H9 (cell line): ENCODE results near the gene SPRY2. TPM values are rescaled to one million over a fixed set of nuclear protein-coding genes. Genes with fewer than 3 reads are reported as not detected.

ENCODE experiments used
- DNase-seq: peaks from one replicate; pipeline ENCODE4 v3.0.0-alpha.2; 2017
- H2AFZ ChIP-seq: one replicate; pipeline ENCODE4 v1.6.1; 2013; ENCODE audit warnings: mild to moderate bottlenecking, low read length, control low read depth, moderate library complexity
- H2AK5ac ChIP-seq: 2 replicates; pipeline ENCODE4 v1.6.1; 2013; ENCODE audit warnings: low read length, control low read depth, mixed read lengths; ENCODE audit not compliant: insufficient read length
- H2BK120ac ChIP-seq: one replicate; pipeline ENCODE4 v1.6.1; 2013; ENCODE audit warnings: low read depth, mild to moderate bottlenecking, low read length, control low read depth, inconsistent platforms; ENCODE audit not compliant: poor library complexity, severe bottlenecking
- H2BK12ac ChIP-seq: 2 replicates; pipeline ENCODE4 v1.6.1; 2013; ENCODE audit warnings: low read length, control low read depth, mixed read lengths, low read depth; ENCODE audit not compliant: insufficient read length
- H2BK15ac ChIP-seq: 2 replicates; pipeline ENCODE4 v1.6.1; 2013; ENCODE audit warnings: low read depth, low read length, control low read depth
- H2BK20ac ChIP-seq: one replicate; pipeline ENCODE4 v1.6.1; 2013; ENCODE audit warnings: low read depth, mild to moderate bottlenecking, low read length, control low read depth, inconsistent platforms; ENCODE audit not compliant: poor library complexity, severe bottlenecking
- H2BK5ac ChIP-seq: 2 replicates; pipeline ENCODE4 v1.6.1; 2013; ENCODE audit warnings: low read length, control low read depth, mixed read lengths; ENCODE audit not compliant: insufficient read length
- H3K14ac ChIP-seq: 2 replicates; pipeline ENCODE4 v1.6.1; 2013; ENCODE audit warnings: low read length, control low read depth; ENCODE audit not compliant: insufficient read depth
- H3K18ac ChIP-seq: 2 replicates; pipeline ENCODE4 v1.6.1; 2013; ENCODE audit warnings: low read depth, mild to moderate bottlenecking, mixed read lengths, low read length, control low read depth; ENCODE audit not compliant: insufficient read length
- H3K23ac ChIP-seq: 2 replicates; pipeline ENCODE4 v1.6.1; 2013; ENCODE audit warnings: low read length, control low read depth, mixed read lengths, low read depth; ENCODE audit not compliant: insufficient read length
- H3K23me2 ChIP-seq: 2 replicates; pipeline ENCODE4 v1.6.1; 2013; ENCODE audit warnings: low read depth, mild to moderate bottlenecking, mixed read lengths, low read length, control low read depth; ENCODE audit not compliant: insufficient read length, poor library complexity, severe bottlenecking
- H3K27ac ChIP-seq: 2 replicates; pipeline ENCODE4 v1.5.1; 2013; ENCODE audit warnings: low read length, control low read depth, mixed read lengths, low read depth; ENCODE audit not compliant: insufficient read length
- H3K27me3 ChIP-seq: 2 replicates; pipeline ENCODE4 v1.6.1; 2013; ENCODE audit warnings: low read length, control low read depth, inconsistent platforms; ENCODE audit not compliant: insufficient read depth
- H3K4ac ChIP-seq: 2 replicates; pipeline ENCODE4 v1.6.1; 2013; ENCODE audit warnings: low read depth, mild to moderate bottlenecking, control low read depth, inconsistent platforms, low read length, moderate library complexity
- H3K4me1 ChIP-seq: 2 replicates; pipeline ENCODE4 v1.6.1; 2013; ENCODE audit warnings: low read length, control low read depth, inconsistent platforms; ENCODE audit not compliant: insufficient read depth
- H3K4me2 ChIP-seq: 2 replicates; pipeline ENCODE4 v1.6.1; 2013; ENCODE audit warnings: low read length, control low read depth, mixed read lengths; ENCODE audit not compliant: insufficient read length, insufficient read depth
- H3K56ac ChIP-seq: 2 replicates; pipeline ENCODE4 v1.6.1; 2013; ENCODE audit warnings: low read depth, mild to moderate bottlenecking, mixed read lengths, low read length, control low read depth; ENCODE audit not compliant: insufficient read length
- H3K79me1 ChIP-seq: 2 replicates; pipeline ENCODE4 v1.6.1; 2013; ENCODE audit warnings: low read depth, mild to moderate bottlenecking, moderate library complexity, low read length, control low read depth, inconsistent platforms; ENCODE audit not compliant: insufficient read depth, poor library complexity, severe bottlenecking
- H3K79me2 ChIP-seq: 2 replicates; pipeline ENCODE4 v1.6.1; 2013; ENCODE audit warnings: low read length, control low read depth, inconsistent platforms; ENCODE audit not compliant: insufficient read depth
- H3K9ac ChIP-seq: 2 replicates; pipeline ENCODE4 v1.6.1; 2013; ENCODE audit warnings: low read length, control low read depth, mixed read lengths; ENCODE audit not compliant: insufficient read length; ENCODE audit errors: extremely low read depth
- H3K9me3 ChIP-seq: one replicate; pipeline ENCODE4 v1.6.1; 2013; ENCODE audit warnings: low read depth, low read length, inconsistent platforms; ENCODE audit not compliant: control insufficient read depth
- H3T11ph ChIP-seq: one replicate; pipeline ENCODE4 v1.6.1; 2013; ENCODE audit warnings: mild to moderate bottlenecking, low read length, control low read depth, inconsistent platforms
- H4K20me1 ChIP-seq: one replicate; pipeline ENCODE4 v1.6.1; 2013; ENCODE audit not compliant: control insufficient read depth, insufficient read length, insufficient read depth
- H4K5ac ChIP-seq: 2 replicates; pipeline ENCODE4 v1.6.1; 2013; ENCODE audit warnings: low read depth, mild to moderate bottlenecking, mixed read lengths, low read length, control low read depth; ENCODE audit not compliant: insufficient read length
- H4K8ac ChIP-seq: replicated peaks from 2 replicates; pipeline ENCODE4 v1.6.1; 2013; ENCODE audit warnings: low read length, control low read depth, mixed read lengths, low read depth; ENCODE audit not compliant: insufficient read length
- H4K91ac ChIP-seq: 2 replicates; pipeline ENCODE4 v1.6.1; 2013; ENCODE audit warnings: low read depth, mild to moderate bottlenecking, moderate library complexity, mixed read lengths, low read length, control low read depth; ENCODE audit not compliant: insufficient read length
- H3K27ac Mint-ChIP-seq, 3 experiments: 2 replicates in 2 of 3; 3 replicates in 1 of 3; pipeline ENCODE4 v1.8.0; 2020 to 2021; ENCODE audit warnings: mixed read lengths in 3 of 3, mild to moderate bottlenecking in 1 of 3, moderate library complexity in 1 of 3
- H3K27me3 Mint-ChIP-seq: 2 replicates; pipeline ENCODE4 v1.8.0; 2021; ENCODE audit warnings: low read depth, mild to moderate bottlenecking, moderate library complexity, mixed read lengths
- H3K36me3 Mint-ChIP-seq, 3 experiments: 2 replicates in 2 of 3; 3 replicates in 1 of 3; pipeline ENCODE4 v1.8.0; 2020 to 2021; ENCODE audit warnings: low read depth in 3 of 3, mixed read lengths in 3 of 3; ENCODE audit not compliant: insufficient read depth in 1 of 3
- H3K4me1 Mint-ChIP-seq, 2 experiments: 2 replicates each; pipeline ENCODE4 v1.8.0; 2020; ENCODE audit warnings: mixed read lengths in 2 of 2
- H3K4me3 Mint-ChIP-seq, 2 experiments: 2 replicates in 1 of 2; 3 replicates in 1 of 2; pipeline ENCODE4 v1.8.0; 2020 to 2021; ENCODE audit warnings: mild to moderate bottlenecking in 2 of 2, mixed read lengths in 2 of 2, moderate library complexity in 1 of 2
- H3K9me3 Mint-ChIP-seq, 2 experiments: 2 replicates in 1 of 2; 3 replicates in 1 of 2; pipeline ENCODE4 v1.8.0; 2020; ENCODE audit warnings: mild to moderate bottlenecking in 2 of 2, mixed read lengths in 2 of 2, moderate library complexity in 1 of 2
- total RNA-seq: library from RNA; stranded (reverse); gene quantifications from 2 replicates; pipeline ENCODE4 v1.2.1, GENCODE V29; 2021
- TF ChIP-seq, protein P1 (sequence below): fragments of 200-600 bp; sonication (generic); conservative IDR thresholded peaks from 3 replicates; pipeline ENCODE4 v1.8.0; 2021; ENCODE audit warnings: antibody characterized with exemption, mild to moderate bottlenecking

Gene SPRY2
- total RNA-seq, 1 experiment from 2014 or later = 56.4 TPM

DNA sequence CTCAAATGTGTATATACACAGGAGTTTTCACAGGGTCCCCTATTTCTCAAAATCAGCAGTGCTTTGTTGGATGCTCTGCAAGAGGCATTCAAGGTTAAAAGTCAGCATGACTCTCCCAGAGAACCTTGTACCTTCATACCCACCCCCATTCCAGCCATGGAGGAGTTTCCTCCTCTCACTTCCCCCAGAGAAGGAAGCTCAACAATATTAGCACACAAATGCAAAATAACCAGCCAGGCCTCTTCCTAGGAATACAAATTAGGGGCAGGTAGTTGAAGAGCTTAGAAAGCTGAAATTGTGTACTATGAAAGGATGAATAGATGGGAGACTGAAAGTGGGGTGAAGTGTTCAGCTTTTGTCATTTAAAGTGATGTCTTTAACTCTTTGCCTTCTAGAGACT lies 43.8 kb downstream of the SPRY2 start:
- TF ChIP-seq, protein P1, sequence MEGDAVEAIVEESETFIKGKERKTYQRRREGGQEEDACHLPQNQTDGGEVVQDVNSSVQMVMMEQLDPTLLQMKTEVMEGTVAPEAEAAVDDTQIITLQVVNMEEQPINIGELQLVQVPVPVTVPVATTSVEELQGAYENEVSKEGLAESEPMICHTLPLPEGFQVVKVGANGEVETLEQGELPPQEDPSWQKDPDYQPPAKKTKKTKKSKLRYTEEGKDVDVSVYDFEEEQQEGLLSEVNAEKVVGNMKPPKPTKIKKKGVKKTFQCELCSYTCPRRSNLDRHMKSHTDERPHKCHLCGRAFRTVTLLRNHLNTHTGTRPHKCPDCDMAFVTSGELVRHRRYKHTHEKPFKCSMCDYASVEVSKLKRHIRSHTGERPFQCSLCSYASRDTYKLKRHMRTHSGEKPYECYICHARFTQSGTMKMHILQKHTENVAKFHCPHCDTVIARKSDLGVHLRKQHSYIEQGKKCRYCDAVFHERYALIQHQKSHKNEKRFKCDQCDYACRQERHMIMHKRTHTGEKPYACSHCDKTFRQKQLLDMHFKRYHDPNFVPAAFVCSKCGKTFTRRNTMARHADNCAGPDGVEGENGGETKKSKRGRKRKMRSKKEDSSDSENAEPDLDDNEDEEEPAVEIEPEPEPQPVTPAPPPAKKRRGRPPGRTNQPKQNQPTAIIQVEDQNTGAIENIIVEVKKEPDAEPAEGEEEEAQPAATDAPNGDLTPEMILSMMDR = no peak
- no peaks in the 10 kb centered on the region; a peak in 1 of 7 replicates for H3K36me3 Mint-ChIP-seq
- H3K4ac ChIP-seq = no peak overlapping the region
- H2AK5ac ChIP-seq = no peak overlapping the region
- H2BK20ac ChIP-seq = no peak overlapping the region
- peaks cover 19 to 21% of the 10 kb centered on the region in 2 experiments for H3K4me1 Mint-ChIP-seq
- peak; percentile 47 for DNase-seq
- H4K5ac ChIP-seq = no peak overlapping the region
- H2BK12ac ChIP-seq = no peak overlapping the region
- no peak overlapping the region for H2AFZ ChIP-seq
- H3K27me3 Mint-ChIP-seq = no peaks in the 10 kb centered on the region
- no peak overlapping the region for H4K8ac ChIP-seq
- peaks cover 4% of the 10 kb centered on the region; the same call in 1 of the 2 replicates for H3K4me1 ChIP-seq
- H3K4me2 ChIP-seq = peak overlapping the region; percentile 3
- H3K23ac ChIP-seq = no peak overlapping the region
- H3K9me3 ChIP-seq = no peaks in the 10 kb centered on the region
- H4K20me1 ChIP-seq = no peaks in the 10 kb centered on the region
- H3K18ac ChIP-seq = no peak overlapping the region
- no peak overlapping the region for H3T11ph ChIP-seq
- no peak overlapping the region for H4K91ac ChIP-seq
- H3K9ac ChIP-seq = no peak overlapping the region
- H3K79me1 ChIP-seq = no peaks in the 10 kb centered on the region
- H2BK5ac ChIP-seq = no peak overlapping the region
- no peaks in the 10 kb centered on the region for H3K23me2 ChIP-seq
- H3K14ac ChIP-seq = no peak overlapping the region
- H3K27me3 ChIP-seq = no peaks in the 10 kb centered on the region
- H2BK15ac ChIP-seq = no peak overlapping the region
- no peaks in the 10 kb centered on the region for H3K9me3 Mint-ChIP-seq
- H3K56ac ChIP-seq = no peak overlapping the region
- no peak overlapping the region for H2BK120ac ChIP-seq
- no peaks in the 10 kb centered on the region for H3K79me2 ChIP-seq
- H3K27ac ChIP-seq = peak overlapping the region; percentile 13
- peak overlapping the region; percentile 41 to 97 (median 83) for H3K27ac Mint-ChIP-seq
- H3K4me3 Mint-ChIP-seq = peak overlapping the region; percentile 19 to 50; a peak in 4 of 5 replicates
